Adrenal gland (tissue), 5 donors: Measurements from ENCODE around the gene RGS6.

Experiments
- POLR2A ChIP-seq, 2 donors: fragments of 450-650 bp; IDR thresholded peaks; one replicate each; pipeline ENCODE4 v1.6.1; 2017; ENCODE audit warnings: antibody characterized with exemption in 2 of 2, mild to moderate bottlenecking in 2 of 2, moderate library complexity in 1 of 2
- TF ChIP-seq, protein P1 (sequence below), 6 experiments: fragments of 450-650 bp in 4 of 6; fragments of 200-600 bp in 2 of 6; sonication (generic) in 1 of 6; IDR thresholded peaks; 1 replicate in 5 of 6; 2 replicates in 1 of 6; pipeline versions ENCODE4 v1.5.1 to v1.8.0; 2016 to 2021; ENCODE audit warnings: antibody characterized with exemption in 6 of 6, mild to moderate bottlenecking in 2 of 6, moderate library complexity in 1 of 6
- donor health status: DM: no; HTN: no; CAD: no.

DNA sequence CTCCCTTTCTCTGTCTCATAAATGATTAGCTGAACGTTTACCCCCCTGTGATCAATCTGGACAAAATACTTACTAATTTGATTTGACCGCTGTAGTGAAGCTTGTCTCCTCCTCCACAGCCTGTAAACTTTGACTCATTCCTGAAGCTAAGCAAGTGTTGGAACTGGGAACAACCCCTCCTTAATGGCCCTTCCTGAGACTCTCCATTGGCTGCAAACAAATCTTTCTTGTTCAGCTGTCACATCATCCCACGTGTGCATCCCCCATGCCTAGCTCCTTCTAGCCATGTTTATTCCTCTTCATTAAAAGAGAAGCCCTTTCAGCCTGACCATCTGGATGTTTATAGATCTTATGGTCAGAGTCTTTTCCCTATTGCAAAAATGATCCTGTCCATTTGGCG lies 281.2 kb downstream of the RGS6 start:
- TF ChIP-seq, protein P1, sequence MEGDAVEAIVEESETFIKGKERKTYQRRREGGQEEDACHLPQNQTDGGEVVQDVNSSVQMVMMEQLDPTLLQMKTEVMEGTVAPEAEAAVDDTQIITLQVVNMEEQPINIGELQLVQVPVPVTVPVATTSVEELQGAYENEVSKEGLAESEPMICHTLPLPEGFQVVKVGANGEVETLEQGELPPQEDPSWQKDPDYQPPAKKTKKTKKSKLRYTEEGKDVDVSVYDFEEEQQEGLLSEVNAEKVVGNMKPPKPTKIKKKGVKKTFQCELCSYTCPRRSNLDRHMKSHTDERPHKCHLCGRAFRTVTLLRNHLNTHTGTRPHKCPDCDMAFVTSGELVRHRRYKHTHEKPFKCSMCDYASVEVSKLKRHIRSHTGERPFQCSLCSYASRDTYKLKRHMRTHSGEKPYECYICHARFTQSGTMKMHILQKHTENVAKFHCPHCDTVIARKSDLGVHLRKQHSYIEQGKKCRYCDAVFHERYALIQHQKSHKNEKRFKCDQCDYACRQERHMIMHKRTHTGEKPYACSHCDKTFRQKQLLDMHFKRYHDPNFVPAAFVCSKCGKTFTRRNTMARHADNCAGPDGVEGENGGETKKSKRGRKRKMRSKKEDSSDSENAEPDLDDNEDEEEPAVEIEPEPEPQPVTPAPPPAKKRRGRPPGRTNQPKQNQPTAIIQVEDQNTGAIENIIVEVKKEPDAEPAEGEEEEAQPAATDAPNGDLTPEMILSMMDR (IDR thresholded peaks at IDR 0.05), result no peak
- no peak for TF ChIP-seq POLR2A (IDR thresholded peaks at IDR 0.05)
